Bronchial epithelial cell (primary cell): Measurements from ENCODE around the gene SLC12A8. TPM values are rescaled to one million over a fixed set of nuclear protein-coding genes. Genes with fewer than 3 reads are reported as not detected.

Experiments used
- DNase-seq: peaks from one replicate; pipeline ENCODE4 v3.0.0-alpha.2; 2010; ENCODE audit warnings: low read depth
- FAIRE-seq: peaks from 2 replicates; lab custom pipeline; 2011; peaks lifted over from hg19 to GRCh38; lab: Jason Lieb, UNC
- H3K27me3 ChIP-seq: 2 replicates; pipeline ENCODE4 v1.5.1; 2011; ENCODE audit warnings: low read length; ENCODE audit not compliant: control insufficient read depth, insufficient read depth
- H3K36me3 ChIP-seq: 2 replicates; pipeline ENCODE4 v1.5.1; 2011; ENCODE audit warnings: low read length; ENCODE audit not compliant: control insufficient read depth, insufficient read depth
- H3K4me3 ChIP-seq: 2 replicates; pipeline ENCODE4 v1.5.1; 2011; ENCODE audit warnings: mild to moderate bottlenecking, low read depth, low read length, control low read depth
- CTCF ChIP-seq: IDR thresholded peaks from 2 replicates; pipeline ENCODE4 v1.5.1; 2011; ENCODE audit warnings: mild to moderate bottlenecking, moderate library complexity, low read length, control low read depth, inconsistent platforms; ENCODE audit not compliant: insufficient read depth, severe bottlenecking
- total RNA-seq: library from RNA; depleted of rRNA; stranded (reverse); fragments of >200 nt; gene quantifications from 2 replicates; pipeline ENCODE4 v1.2.1, GENCODE V29; 2014

Gene SLC12A8
- total RNA-seq, 1 donor from 2014 or later, result 19.2 TPM

- DNase-seq (no peak), FAIRE-seq (no peak)
- Histone ChIP-seq H3K4me3 (no peak overlapping the region), H3K27me3 (no peaks in the 10 kb centered on the region), H3K36me3 (no peaks in the 10 kb centered on the region)
- TF ChIP-seq CTCF, result no peak
These were observed 169.7 kb downstream of the SLC12A8 start for GRCh38 chr3:125042725-125043406.

- Histone ChIP-seq H3K27me3 (no peaks in the 10 kb centered on the region), H3K36me3 (no peaks in the 10 kb centered on the region), H3K4me3 (no peak overlapping the region)
- DNase-seq (no peak), FAIRE-seq (no peak)
- TF ChIP-seq CTCF, result no peak
These were observed 173.1 kb downstream of the SLC12A8 start for GRCh38 chr3:125039131-125040100.

- H3K27me3 ChIP-seq, result no peaks in the 10 kb centered on the region
- no peaks in the 10 kb centered on the region for H3K36me3 ChIP-seq
- FAIRE-seq (no peak), DNase-seq (peak; percentile 91)
- TF ChIP-seq CTCF, result no peak
- no peak overlapping the region for H3K4me3 ChIP-seq
These were observed 174.9 kb downstream of the SLC12A8 start for GRCh38 chr3:125037498-125038150.

GRCh38 chr3:125035217-125035616 lies 177.3 kb downstream of the SLC12A8 start:
- H3K36me3 ChIP-seq, result peaks cover 1% of the 10 kb centered on the region
- no peaks in the 10 kb centered on the region for H3K27me3 ChIP-seq
- DNase-seq (no peak), FAIRE-seq (no peak)
- no peak overlapping the region for H3K4me3 ChIP-seq
- TF ChIP-seq CTCF, result no peak

GRCh38 chr3:125033616-125034015 lies 178.9 kb downstream of the SLC12A8 start:
- TF ChIP-seq CTCF, result no peak
- H3K27me3 ChIP-seq, result no peaks in the 10 kb centered on the region
- peaks cover 5% of the 10 kb centered on the region for H3K36me3 ChIP-seq
- FAIRE-seq, result no peak
- DNase-seq, result no peak
- H3K4me3 ChIP-seq, result no peak overlapping the region
